Activated CD8-positive, alpha-beta memory T cell treated with anti-CD3 and anti-CD28 coated beads for 4 hours (primary cell): Measurements from ENCODE around the gene PLCE1.
"Not testable (repeated sequence)": the region's sequence is repeated elsewhere in the genome, so short reads cannot be mapped to it uniquely, and the experiment has no call there.

Experiments
- DNase-seq, 2 donors: peaks; one replicate each; pipeline ENCODE4 v3.0.0-alpha.2; 2020; ENCODE audit warnings: low read depth in 2 of 2

Gene PLCE1

DNA sequence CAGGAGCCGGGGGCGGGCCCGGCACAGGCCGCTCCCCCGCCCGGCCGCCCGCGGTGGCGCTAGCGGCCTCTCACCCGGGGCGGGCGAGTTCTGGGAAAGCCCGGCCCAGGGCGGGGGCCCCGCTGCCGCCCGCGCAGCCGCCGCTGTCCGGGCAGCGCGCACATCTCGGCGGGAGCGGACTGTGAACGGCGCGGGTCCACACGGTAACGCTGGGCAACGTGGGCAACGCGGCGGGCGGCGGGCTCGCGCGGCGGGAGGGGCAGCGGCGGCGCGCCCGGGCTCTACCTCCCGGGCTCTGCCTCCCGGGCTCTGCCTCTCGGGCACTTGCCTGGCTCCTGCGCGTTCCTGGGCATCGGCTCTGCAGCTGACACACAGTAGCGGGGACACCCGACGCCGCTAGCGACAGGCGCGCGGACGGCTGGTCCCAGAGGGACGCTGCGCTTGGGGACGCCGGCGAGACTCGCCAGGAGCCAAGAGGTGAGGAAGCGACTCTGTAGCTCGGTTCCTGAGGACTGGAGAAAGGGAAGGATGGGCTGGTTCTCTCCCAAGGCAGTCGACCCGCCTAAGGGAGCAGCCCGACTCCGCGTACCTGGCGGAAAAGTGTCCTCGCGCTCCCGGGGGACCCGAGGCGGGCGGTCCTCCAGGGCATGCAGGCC, at the start of gene PLCE1:
TSS of gene PLCE1 (plus strand) at position 150 of the 656 bp plus-strand sequence. CDS start 37,116 bp downstream, outside the sequence.
- no peak for DNase-seq

DNA sequence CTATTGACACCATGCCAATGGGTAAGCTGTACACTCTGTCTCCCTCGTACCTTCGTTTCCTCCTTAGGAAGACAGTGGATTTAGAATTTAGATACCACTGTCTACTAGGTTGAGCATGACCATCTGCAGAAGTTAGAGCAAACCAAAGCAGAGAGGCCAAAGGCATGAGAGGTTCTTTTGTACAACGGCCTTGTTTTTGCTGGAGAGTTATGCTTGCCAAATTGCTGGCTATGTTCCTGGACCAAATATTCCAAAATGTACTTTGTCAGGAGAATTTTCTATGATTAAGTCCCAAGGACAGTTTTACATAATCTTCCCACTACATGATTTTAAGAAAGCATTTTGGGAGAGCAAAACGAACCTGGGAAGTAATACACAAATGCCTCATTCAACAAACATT, 47.9 kb upstream of the PLCE1 start:
- DNase-seq, result no peak

- DNase-seq, result no peak
These were observed 46.7 kb upstream of the PLCE1 start for GRCh38 chr10:93947055-93947454.

DNA sequence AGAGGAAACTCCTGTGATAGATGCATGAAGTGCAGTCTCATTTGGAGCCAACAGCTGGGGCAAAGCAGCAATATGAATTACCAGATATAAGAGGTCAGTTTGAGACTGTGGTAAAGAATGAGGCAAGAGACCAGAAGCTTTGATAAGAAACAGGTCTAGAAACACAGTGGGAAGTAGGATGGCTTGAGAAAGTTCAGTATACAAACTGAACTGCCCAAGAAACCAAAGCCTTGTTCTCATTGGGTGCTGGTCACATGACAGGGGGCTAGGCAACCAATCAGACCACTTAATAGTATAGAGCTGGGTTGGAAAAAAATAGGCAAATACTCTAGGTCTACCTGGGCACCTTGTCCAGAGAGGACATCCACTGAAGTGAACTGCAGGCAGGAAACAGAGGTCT, 46.2 kb upstream of the PLCE1 start:
- DNase-seq, result no peak

DNA sequence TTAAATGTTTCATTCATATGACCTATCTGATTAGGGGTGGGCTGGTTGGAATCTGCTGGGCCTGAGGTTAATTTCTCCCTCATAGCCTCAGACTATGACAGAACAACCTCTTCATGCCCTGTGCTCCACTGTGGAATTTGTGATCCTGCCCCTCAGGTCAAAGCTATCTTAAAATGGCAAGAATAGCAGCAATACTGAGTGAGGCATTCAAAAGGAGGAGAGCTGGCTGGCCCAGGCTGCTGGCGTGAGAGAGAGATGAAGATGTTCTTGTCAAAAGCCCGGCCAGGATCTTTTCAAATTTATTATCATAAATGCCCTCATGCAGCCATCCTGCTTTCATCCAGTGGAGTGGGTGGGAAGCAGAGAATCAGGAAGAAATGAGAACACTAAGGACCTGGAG, 41.8 kb upstream of the PLCE1 start:
- no peak for DNase-seq

DNA sequence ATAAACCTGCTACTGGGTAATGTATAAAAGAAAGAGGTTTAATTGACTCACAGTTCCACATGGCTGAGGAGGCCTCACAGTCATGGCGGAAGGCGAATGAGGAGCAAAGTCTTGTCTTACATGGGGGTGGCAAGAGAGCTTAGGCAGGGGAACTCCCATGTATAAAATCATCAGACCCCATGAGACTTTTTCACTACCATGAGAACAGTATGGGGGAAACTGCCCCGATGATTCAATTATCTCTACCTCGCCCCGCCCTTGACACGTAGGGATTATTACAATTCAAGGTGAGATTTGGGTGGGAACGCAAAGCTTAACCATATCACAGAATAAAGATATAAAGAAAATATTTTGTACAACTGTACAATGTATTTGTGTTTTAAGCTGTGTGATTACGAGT, 39.4 kb upstream of the PLCE1 start:
- no peak for DNase-seq

GRCh38 chr10:93954726-93955363, 38.9 kb upstream of the PLCE1 start:
- DNase-seq, result no peak

GRCh38 chr10:93958834-93959233, 34.9 kb upstream of the PLCE1 start:
- DNase-seq, result no peak

- not testable (repeated sequence) for DNase-seq
These were observed 32.7 kb upstream of the PLCE1 start for GRCh38 chr10:93960988-93961387.

DNA sequence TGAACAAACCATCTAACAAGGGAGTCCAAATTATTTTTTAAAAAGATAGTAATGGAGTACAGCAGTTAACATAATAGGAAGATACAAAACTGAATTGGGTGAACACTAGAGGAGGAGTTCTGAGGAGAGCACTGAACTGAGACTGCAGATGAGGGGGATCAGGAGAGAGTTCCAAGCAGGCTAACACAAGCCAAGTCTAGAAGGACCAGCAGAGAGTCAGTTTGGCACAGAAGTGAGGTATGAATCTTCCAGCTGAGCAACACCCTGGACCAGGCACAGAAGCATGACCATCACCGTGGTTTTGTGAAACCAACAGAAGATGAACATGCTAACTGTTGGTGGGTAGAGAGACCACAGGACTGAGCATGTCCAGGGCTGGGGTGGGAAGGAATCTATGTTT, 30.8 kb upstream of the PLCE1 start:
- no peak for DNase-seq

DNA sequence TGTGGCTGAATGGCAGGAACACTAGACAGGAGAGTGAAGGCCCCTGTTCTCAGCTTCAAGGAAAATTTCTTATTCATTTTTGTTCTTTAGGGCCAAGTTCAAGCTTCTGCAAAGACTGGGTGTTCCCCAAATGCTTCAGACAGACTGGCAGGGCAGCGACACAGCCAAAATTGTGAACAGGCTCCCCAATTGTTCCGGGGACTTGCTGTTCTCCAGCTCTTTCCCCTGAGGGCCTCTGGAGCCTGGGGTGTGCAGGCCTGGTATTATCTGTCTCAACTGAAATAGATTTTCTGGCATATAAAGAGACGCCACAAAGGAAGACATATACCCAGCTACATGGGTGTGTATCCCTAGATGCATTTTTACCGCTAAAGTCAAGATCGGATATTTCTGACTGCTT, 30.3 kb upstream of the PLCE1 start:
- no peak for DNase-seq

GRCh38 chr10:93965911-93966310, 27.8 kb upstream of the PLCE1 start:
- DNase-seq, result no peak

GRCh38 chr10:93967756-93968155, 26.0 kb upstream of the PLCE1 start:
- DNase-seq, result no peak

DNA sequence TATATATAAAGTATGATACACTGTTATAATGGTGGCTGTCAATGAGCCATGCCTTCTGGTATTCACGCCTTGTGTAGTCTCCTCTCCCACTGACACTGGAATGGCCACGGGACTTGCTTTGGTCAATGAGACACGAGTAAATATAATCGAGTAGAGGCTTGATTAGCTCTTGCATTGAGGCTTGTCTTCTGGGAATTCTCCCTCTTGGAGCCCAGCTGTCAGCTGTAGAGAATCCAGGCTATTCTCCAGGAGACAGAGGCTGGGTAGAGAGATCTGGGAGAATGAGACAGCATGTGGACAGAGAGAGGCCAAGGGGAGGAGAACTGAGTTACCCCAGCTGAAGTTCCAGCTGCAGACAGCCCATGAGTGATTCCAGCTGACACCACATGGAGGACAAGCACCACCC, 25.2 kb upstream of the PLCE1 start:
- no peak for DNase-seq

- not testable (repeated sequence) for DNase-seq
These were observed 23.2 kb upstream of the PLCE1 start for GRCh38 chr10:93970433-93971010.

DNA sequence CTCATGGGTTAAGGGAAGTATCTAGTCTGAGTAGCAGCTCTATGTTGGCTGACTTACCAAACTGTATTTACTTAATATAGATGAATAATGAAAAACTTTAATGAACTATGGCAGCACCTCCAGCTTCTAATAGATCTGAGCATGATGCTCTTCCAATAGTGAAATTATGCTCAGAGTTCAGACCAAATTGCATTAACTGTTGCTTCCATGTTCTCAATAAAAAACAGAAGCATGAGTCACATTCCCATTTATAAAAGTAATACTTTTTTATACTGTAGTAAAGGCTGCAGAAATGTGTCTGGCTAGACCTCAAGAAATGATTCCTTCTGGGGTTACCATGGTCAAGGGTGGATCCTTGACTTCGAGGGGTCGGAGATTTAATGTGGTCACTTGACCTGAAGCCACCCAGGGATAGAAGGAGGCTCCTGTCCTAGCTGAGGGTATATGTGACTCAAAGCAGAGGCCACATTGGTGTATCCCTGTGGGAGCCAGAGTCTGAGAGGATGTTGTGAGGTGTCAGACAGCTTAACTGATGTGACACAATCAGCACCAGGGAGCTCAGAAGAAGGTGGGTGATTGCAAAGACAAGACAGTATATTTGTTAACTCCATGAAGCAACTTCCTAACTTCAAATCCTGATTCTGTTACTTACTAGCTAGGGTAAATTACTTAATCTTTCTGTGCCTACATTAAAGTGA, 19.8 kb upstream of the PLCE1 start:
- no peak for DNase-seq

- DNase-seq, result no peak
These were observed 16.3 kb upstream of the PLCE1 start for GRCh38 chr10:93977442-93977841.

DNA sequence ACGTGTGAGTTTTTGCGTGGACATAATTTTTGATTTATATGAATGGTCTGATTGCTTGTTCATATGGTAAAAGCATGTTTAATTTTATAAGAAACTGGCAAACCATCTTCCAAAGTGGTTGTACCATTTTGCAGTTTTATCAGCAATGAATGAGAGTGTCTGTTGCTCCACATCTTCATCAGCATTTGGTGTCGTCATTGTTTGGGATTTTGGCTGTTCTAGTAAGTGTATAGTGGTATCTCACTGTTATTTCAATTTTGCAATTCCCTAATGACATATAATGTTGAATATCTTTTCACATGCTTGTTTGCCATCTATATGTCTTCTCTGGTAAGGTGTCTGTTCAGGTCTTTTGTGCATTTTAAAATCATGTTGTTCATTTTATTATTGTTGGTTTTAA, 13.2 kb upstream of the PLCE1 start:
- no peak for DNase-seq

- no peak for DNase-seq
These were observed 2.6 kb upstream of the PLCE1 start for GRCh38 chr10:93991114-93991513.

GRCh38 chr10:93991596-93992284, 2.0 kb upstream of the PLCE1 start:
- no peak for DNase-seq

GRCh38 chr10:93992400-93993030, 1.2 kb upstream of the PLCE1 start:
- DNase-seq, result no peak

- DNase-seq, result no peak
These were observed 333 bp upstream of the PLCE1 start for GRCh38 chr10:93993414-93993781.
